Pons (tissue), 1 donor: ENCODE results near the gene NCOA1.
"Not testable (repeated sequence)": the region's sequence is repeated elsewhere in the genome, so short reads cannot be mapped to it uniquely, and the experiment has no call there.

Experiments used
- DNase-seq: peaks from one replicate; pipeline ENCODE4 v3.0.0-alpha.2; 2016; ENCODE audit warnings: low spot score

Gene NCOA1

DNA sequence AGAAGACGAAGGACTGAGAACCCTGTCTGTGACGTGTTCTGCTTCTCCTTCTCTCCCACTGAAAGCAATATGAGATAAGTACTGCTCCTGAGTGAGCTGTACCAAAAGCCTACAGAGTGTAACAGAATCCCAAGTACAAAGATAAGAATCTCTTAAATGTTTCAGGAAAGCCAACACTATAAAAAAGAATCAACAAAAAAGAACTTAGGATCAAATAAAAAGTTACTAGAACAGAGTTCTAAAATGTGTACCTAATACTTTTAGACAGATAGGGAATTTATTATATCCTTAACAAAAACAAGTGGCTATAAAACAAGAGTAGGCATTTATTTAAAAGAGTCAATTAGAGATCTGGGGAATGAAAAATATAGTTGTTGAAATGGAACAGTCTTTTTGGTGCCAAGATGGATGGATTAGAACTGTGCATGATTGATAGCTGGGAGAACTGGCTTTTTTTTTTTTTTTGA is 49.0 kb downstream of the NCOA1 start:
- no peak for DNase-seq

DNA sequence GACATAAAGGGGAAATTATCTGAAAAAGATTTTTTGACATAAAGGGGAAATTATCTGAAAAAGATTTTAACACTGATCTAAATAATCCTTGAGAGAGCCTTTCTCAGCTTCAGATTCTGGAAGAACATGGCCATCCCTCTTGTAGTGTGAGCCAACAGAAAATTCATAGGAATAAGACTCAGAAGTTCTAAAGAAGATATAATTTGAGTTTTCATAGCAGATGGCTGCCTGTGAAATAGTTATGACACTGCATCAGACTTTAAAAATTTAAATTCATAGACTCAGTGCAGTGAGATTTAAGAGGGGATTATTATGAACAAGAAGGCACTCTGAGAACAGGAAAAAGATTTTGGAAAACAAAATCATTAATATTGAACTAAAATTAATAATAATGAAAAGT is 50.6 kb downstream of the NCOA1 start:
- no peak for DNase-seq

DNA sequence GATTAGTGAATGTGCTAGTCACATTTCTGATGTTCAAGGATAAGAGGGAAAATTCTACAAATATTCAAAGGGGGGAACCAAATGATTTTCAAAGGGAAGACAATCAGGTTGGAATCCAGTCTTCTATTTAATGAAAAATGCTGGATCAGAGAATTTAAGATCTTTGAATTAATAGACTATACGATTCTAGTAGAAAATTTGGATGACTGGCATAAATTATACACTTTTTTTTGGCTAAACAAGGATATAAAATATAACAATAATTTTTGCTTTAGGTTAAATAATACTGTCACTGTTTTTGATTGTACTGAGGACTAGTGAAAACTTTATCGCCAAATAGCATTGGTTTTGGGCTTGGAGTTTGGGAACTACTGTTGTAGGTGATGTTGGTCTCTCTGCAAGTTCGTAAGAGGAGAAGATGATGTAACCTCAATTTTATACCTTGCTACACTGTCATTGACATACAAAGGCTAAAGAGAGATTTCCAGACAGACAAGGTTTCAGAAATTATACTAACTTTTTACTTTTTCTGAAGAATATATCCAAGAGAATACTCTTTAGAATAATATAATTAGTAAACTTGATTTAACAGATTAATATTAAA is 51.3 kb downstream of the NCOA1 start:
- no peak for DNase-seq

DNA sequence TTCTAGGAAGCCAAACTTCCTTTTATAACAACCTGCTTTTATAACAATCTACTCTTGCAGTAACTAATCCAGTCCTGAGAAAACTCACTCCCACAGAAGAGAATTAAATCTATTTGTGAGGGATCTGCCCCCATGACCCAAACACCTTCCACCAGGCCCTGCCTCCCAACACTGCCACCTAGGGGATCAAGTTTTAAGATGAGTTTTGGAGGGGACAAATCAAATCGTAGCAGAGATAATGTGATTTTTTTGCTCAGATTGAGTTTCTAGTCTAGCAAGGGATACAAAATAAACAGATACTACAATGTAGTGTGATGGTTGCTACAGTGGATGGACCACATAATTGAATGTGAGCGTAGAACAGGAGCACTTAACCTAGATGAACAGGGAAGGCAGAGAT is 52.2 kb downstream of the NCOA1 start:
- DNase-seq: no peak

DNA sequence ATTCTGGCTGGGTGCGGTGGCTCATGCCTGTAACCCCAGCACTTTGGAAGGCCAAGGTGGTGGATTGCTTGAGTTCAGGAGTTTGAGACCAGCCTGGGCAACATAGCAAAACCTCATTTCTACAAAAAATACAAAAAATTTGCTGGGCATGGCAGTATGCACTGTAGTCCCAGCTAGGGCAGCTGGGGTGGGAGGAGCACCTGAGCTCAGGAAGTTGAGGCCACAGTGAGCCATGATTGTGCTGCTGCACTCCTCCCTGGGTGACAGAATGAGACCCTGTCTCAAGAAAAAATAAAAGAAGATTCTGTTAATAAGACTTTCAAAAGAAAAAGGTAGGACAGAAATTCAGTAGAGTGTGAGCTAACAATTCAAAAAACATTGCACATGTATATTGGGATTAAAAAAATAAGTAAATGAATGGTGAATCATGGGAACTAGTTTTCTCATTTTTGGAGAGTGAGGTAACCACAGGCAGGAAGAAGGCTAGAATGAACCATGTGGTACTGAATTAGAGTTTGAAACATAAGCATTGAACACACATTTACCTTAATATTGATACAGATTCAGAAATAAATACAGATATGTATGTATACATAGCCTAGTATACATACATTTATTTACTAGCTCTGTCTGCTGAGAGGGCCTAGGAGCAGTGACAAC is 53.5 kb downstream of the NCOA1 start:
- DNase-seq: no peak

DNA sequence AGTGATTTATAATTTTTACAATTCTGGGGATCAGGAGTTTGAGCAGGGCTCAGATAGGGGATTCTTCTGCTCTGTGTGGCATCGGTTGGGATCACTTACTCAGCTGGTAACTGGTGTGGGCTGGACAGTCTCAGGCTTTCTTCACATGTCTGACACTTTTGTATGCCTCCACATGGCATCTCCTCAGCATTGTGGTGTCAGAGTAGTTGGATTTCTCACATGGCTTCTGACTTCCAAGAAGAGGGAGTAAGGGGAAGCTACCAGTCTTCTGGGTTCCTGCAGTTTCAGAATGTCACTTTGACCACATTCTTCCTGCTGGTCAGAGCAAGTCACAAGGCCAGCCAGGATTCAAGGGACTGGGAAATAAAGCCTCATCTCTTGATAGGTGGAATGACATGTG is 55.6 kb downstream of the NCOA1 start:
- DNase-seq: no peak

DNA sequence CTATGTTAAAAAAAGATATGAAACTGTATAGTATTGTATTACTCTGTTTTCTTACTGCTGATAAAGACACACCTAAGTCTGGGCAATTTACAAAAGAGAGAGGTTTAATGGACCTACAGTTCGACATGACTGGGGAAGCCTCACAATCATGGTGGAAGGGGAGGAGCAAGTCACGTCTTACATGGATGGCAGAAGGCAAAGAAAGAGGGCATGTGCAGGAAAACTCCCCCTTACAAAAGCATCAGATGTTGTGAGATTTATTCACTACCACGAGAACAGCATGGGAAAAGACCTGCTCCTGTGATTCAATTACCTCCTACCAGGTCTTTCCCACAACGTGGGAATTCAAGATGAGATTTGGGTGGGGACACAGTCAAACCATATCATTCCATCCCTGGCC is 57.0 kb downstream of the NCOA1 start:
- DNase-seq: no peak

DNA sequence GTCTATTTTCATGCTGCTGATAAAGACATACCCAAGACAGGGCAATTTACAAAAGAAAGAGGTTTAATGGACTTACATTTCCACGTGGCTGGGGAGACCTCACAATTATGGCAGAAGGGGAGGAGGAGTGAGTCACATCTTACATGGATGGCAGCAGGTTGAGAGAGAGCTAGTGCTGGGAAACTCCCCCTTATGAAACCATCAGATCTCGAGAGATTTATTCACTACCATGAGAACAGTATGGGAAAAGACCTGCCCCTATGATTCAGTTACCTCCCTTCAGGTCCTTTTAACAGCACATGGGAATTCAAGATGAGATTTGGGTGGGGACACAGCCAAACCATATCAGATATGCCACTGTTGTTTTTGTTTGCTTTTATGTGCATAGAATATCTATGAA is 59.2 kb downstream of the NCOA1 start:
- not testable (repeated sequence) for DNase-seq

DNA sequence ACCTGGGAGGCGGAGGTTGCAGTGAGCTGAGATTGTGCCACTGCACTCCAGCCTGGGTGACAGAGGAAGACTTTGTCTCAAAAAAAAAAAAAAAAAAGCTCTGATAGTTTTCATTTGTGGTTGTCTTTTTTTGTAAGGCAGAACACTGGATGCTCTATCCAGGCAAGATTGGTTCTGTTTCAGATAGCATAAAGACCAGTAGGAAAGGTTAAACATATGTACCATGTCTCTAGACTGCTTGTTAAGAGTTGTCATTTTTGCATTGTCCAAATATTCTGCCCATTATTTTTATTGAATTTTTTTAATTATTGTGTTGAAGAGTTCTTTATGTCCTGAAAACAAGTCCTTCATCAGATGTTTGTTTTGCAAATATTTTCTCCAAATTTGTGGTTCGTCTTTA is 60.0 kb downstream of the NCOA1 start:
- DNase-seq: no peak

DNA sequence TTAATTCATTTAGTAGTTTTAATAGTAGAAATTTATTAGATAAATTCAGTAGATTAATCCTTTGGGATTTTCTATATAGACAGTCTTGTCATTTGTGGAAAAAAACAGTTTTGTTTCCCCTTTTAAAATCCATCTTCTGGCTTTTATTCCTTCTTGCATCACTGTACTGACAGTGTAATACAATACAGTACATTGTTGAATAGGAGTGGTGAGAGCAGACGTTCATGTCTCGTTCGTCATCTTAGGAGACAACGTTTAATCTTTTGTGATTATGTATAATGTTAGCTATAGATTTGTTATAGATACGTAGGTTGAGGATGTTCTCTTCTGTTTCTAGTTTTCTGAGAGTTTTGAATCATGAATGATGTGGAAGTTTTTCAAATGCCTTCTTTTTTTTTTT is 61.8 kb downstream of the NCOA1 start:
- no peak for DNase-seq

DNA sequence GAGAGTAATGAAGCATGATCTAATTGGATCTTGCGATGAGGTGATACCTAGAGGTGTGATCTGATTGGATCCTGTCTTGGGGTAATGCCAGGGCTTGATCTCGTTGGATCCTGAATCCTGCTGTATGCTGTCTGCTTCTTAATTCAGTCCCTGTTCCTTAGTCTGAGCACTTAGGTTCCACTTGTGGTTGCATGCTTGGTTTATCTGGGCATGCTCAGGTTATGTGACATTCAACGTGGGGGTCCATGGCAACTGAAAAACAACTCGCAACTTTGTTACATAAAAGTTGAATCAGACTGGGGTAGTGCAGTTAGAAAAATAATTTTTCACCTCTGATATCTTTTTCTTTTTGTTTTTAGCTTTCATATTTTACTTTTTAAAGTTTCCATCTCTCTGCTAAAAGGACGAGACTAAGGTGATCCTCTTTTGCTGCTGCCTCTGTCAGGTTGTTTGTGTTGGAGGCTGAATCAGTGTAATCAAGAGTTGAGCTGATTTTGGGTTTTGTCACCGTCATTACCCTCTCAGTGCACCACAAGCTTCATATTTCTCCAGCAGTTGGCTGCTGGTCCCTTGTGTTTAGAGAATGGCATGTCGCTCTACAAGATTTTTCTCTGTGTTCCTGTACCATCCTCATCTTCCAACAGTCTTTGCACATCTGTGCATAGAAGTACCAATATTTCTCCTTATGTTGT is 67.9 kb downstream of the NCOA1 start:
- no peak for DNase-seq

DNA sequence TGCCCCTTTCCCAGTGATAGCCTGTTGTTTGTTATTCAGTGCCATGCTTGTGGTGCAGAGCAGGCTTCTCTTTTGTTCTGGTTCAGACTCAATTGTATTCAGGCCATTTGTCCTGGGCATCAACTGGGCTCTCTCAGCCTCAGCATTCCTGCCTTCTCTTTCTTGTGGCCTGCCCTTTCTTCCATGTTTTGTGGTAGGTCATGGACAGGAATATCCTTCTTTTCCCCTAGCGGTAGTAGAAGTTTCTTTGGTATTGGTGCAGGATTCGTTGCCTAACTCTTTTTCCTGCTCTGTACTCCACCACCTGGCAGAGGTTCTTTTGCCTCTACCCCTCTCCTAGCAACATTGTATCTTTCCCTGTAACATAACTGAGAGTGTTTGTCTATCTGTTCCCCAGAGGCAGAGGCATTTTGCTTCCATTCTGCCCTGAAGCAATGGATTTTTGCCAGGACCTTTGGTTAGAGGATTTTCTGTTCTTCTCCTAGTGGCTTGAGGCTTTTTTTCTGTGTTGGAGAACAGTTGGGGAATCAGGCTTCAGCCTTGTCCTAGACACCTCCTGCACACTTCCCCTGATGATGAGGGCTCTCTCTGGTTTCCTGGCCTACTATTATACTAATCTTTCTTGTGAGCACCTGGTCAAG is 68.5 kb downstream of the NCOA1 start:
- DNase-seq: peak; percentile 50

DNA sequence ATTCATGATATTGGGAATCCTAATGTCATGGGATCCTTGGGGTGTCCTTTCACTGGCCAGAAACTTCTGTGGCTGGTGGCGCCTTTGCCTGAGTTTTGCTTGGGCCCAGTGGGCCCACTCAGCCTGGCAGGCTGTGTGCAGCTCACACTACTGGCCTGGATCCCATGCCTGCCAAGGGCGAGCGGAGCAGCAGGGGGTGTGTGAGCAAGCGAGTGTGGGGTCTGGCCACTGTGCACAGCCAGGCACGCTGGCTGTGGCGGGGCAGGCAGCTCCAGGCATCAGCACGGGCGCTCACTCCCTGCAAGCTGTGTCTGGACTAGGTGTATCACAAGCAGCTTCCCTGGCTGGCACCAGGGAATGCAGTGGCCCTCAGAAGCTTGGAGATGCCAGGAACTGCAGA is 74.5 kb downstream of the NCOA1 start:
- DNase-seq: no peak

DNA sequence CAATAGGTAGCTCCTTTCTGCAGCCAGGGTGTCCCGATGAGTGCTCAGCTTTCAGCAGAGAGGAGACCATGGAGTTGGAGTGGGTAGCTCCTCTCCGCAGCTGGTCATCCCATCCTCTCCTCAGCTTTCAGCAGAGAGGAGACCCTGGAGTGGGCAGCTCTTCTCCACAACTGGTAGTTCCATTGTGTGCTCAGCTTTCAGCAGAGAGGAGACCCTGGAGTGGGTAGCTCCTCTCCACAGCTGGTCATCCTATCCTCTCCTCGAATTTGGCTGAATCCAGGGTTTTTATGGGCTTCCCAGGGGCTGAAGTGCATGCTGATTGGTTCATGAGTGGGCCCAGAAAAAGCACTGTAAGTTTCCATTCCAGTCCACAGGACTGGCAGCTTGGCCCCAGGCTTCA is 75.2 kb downstream of the NCOA1 start:
- DNase-seq: no peak

DNA sequence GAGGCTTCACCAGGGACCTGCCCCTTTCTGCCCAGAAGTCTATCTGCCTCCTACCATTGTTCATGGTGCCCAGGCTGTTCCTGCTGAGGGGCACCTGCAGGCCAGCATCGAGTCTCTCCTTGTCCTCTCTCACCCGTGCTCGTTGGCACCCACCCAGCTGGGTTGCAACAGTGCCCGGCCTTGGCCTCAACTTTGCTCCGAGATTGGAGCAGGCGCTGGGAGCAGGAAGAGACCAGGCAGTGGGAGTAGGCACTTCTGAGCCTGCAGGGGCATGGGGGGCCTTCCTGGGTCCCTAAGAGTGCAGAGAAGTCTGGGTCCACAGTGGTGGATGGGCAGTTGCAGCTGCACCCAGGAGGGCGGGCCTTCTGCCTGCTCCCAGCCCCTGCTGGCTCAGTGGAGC is 75.6 kb downstream of the NCOA1 start:
- DNase-seq: no peak

DNA sequence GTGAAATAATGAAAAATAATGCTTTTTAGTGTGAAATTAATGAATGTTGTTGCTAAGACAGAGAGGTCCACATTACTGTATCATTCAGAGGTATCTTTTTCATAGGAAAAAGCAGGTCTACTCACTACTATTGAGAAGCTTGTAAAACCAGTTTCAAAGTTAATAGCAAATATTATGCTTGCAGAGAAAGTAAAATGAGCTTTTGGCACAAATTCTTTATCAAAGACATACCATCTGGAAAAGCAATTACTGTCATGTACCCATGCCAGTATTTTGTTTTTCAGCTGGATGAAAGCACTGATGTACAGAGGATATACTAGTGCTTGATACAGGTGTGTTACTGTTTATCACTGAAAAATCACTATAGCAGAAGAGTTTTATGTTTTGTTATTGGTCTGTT is 77.5 kb downstream of the NCOA1 start:
- no peak for DNase-seq

DNA sequence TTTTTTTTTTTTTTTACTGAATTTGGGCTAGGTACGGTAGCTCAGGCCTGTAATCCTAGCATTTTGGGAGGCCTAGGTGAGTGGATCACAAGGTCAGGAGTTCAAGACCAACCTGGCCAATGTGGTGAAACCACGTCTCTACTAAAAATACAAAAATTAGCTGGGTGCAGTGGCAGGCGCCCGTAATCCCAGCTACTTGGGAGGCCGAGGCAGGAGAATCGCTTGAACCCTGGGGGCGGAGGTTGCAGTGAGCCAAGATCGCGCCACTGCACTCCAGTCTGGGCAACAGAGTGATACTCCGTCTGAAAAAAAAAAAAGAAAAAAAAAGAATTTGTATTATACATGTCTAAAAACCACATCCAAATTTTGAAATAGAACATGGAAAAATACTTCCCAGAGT is 78.5 kb downstream of the NCOA1 start:
- DNase-seq: not testable (repeated sequence)

DNA sequence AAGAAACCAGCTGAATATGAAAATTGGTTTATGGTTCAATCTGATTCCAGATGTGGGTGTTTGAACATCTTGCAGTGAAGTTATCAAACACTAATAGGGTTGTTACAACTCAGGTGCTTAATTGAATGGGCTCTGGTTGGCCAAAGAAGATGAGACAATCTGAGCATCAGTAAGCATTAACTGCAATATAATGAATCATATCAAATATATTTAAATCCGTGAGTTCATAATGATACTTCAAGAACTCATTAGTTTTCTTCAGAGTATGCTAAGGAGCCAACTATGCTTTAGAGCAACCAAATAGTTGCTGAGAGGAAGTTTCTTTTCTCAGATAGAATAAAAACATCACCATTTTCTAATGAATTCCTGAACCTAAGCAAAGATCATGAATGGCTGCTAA is 79.2 kb downstream of the NCOA1 start:
- no peak for DNase-seq

DNA sequence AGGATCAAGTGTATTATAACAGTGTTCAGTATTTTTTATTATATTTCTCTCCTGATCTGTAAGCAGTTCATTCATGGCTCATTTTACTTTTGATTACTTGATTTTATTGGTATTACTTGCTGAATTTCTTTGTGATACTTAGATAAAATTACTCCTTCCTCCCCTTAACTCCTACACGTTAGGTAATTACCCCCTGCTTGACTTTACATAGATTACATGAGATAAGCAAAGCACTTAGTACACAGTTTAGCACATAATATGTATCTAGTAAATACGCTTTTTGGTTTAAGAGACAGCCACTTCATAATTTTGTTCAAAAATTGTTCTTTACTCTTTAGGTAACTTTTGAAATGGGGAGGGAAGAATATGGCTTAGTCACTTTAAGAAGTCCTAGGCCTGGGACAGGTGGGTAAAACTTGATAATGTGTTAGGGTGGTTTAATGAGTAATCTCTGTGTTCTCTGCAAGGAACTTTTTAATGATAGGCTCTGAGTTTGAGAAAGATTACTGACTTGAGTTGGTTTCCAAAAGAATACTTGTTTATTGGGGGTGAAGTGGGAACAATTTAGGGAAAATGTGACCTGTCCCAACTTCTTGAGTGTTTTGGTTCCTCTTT is 80.9 kb downstream of the NCOA1 start:
- DNase-seq: no peak

DNA sequence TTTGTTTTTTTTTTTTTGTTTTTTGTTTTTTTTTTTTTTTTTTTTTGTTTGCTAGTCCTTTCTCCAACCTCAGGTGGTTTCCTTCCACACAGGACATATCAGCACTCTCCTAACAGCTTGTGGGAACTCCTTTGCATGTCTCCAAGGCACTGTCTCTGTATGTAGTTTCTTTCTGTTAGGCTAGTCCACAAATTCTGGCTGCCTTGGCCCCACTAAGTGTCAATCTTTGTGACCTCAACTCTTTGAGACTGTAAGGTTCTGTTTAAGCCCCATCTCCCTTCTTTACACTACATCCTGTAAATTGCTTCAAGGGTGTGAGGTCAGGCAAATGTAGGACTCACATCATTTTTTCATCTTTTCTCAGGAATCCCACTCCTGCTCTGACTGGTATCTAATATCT is 85.1 kb downstream of the NCOA1 start:
- DNase-seq: no peak

DNA sequence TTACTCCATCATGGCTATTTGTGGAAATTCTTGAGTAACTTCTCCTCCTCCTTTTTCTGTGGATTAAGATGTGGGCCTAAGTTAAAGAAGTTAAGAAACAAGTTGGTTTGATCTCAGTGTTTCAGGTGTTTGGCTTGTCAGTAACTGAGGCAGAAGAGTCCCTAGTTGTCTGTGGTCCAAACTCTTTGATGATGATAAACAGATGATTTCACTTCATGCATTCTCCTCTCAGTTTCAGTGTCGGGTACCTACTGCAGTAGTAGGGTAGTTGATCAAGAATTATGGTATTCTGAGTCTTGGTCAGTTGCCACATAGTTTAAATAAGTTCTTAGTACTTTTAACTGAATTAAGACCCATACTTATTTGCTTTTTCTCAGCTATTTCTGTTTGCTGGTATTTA is 85.6 kb downstream of the NCOA1 start:
- no peak for DNase-seq

DNA sequence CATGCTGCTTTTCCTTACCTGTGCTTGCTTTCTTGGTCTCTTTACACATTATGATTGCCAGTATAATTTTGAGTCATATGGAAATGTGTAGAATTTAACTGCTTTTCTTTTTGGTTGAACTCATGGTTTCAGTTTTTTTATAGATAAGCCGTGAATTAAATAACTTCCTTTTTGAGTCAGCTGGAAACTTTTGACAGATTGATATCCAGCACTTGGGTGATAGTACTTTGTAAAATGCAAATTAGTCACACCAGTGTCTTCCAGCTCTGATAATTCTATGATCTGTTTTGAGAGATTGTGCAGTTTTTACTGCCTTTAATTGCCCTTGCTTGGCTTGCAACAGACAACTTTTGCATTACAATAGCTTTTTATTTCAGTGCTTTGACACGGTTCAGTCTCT is 86.4 kb downstream of the NCOA1 start:
- DNase-seq: no peak
